AG09319 (cell line): ENCODE measurements around the gene ASIC2.

Experiments used
- DNase-seq: peaks from one replicate; pipeline ENCODE4 v3.0.0-alpha.2; 2010; ENCODE audit warnings: low read depth; ENCODE audit errors: extremely low read depth
- TF ChIP-seq, protein P1 (sequence below): IDR thresholded peaks from 2 replicates; pipeline ENCODE4 v1.5.1; 2011; ENCODE audit warnings: low read depth, mild to moderate bottlenecking, inconsistent platforms, low read length, moderate library complexity

Gene ASIC2

DNA sequence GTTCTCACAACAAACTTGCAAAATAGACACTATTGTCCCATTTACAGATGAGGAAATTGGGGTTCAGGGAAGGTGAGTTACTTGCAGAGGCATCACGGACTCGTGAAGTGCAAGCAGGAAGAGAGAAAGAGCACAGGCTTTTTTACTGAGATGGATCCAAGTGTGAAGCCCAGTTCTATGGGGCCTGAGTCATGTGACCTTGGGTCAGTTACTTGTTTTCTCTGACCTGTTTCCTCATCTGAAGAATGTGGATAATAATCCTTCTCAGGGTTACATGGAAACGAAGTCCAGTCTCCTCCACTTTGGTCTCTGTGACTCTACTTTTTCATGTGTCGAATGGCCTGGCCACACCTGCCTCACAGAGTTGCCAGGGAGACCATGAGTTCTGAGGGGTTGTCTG is 167.0 kb downstream of the ASIC2 start:
- no peak for DNase-seq
- TF ChIP-seq, protein P1, sequence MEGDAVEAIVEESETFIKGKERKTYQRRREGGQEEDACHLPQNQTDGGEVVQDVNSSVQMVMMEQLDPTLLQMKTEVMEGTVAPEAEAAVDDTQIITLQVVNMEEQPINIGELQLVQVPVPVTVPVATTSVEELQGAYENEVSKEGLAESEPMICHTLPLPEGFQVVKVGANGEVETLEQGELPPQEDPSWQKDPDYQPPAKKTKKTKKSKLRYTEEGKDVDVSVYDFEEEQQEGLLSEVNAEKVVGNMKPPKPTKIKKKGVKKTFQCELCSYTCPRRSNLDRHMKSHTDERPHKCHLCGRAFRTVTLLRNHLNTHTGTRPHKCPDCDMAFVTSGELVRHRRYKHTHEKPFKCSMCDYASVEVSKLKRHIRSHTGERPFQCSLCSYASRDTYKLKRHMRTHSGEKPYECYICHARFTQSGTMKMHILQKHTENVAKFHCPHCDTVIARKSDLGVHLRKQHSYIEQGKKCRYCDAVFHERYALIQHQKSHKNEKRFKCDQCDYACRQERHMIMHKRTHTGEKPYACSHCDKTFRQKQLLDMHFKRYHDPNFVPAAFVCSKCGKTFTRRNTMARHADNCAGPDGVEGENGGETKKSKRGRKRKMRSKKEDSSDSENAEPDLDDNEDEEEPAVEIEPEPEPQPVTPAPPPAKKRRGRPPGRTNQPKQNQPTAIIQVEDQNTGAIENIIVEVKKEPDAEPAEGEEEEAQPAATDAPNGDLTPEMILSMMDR, result no peak

DNA sequence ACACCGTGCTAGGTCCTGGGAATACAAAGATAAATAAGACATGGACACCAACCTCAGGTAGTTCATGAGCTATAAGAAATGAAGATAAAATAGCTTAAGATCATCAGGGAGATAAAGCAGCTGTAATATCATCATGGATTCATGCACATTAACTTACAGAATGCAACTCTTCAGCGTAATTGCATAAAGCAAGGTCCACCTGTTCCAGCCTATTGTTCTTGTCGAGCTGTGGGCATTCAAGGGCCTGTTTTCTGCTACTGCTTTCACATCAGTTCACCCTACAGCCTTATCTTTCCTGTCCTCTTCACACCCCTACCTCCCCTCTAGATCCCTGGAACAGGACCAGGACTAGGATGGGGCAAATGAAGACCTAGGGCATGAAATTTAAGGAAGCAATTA is 167.5 kb downstream of the ASIC2 start:
- TF ChIP-seq, protein P1, result no peak
- DNase-seq, result no peak

DNA sequence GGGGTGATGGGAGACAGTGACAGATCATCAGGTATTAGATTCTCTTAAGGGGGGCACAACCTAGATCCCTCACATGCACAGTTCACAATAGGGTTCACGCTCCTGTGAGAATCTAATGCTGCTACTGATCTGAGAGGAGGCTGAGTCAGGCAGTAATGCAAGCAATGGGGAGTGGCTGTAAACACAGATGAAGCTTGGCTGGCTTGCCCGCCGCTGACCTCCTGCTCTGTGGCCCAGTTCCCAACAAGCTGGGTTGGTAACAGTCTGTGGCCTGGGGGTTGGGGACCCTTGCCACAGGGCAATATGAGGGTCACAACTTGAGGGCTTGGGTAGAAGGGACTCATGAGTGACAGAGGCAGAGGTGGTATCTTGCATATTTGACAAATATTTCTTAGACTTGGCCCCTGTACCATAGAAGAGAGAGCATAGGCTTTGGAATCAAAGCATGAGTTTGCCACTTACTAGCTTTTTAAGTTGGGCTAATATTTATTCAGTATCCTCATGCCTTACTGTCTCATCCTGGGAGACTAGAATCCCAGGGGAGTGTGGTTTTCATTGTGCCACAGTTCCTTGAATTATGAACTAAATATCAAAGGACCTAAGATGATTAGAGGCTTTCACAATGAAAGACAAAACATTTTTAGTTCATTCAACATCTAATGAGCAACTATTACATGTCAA is 168.1 kb downstream of the ASIC2 start:
- DNase-seq, result no peak

DNA sequence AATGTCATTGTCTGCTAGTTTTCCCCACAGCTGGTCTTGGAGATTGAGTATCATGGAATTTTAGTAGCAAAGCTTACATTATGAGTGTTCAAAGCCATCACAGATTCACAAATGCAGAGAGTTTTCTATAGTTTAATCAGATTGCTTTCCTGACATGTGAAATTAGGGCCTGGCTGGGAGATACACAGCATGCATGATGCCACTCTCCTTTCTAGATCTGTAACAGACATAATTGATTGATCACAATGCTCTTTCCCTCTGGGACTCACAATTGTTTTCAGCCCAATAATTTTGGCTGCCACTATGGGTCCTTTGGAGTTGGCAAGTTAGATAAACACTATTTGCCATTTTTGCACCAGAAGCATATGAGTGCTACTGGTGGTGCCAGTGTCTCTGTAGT is 168.9 kb downstream of the ASIC2 start:
- TF ChIP-seq, protein P1, result no peak

More for the DNA sequence above, 168.1 kb downstream of the ASIC2 start:
- TF ChIP-seq, protein P1, result no peak

DNA sequence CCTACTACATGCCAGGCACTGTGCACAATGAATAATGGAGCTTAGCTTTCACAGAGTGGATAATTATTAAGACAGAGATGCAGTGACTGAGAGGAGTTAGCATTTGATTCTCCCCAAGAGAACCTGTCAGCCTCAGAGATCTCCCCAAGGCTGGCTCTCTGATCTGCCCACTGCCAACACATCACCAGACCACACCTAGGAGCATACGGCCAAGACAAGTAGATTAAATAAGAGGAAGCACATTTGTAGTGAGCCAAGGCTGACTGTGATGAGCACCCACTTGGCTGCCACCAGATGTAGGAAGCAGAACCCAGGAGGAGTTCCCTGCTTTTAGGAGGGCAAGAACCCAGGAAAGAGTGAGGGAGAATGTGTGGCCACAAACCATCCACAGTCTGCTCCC is 171.3 kb downstream of the ASIC2 start:
- TF ChIP-seq, protein P1, result no peak
- no peak for DNase-seq

More for the DNA sequence above, 168.9 kb downstream of the ASIC2 start:
- no peak for DNase-seq

DNA sequence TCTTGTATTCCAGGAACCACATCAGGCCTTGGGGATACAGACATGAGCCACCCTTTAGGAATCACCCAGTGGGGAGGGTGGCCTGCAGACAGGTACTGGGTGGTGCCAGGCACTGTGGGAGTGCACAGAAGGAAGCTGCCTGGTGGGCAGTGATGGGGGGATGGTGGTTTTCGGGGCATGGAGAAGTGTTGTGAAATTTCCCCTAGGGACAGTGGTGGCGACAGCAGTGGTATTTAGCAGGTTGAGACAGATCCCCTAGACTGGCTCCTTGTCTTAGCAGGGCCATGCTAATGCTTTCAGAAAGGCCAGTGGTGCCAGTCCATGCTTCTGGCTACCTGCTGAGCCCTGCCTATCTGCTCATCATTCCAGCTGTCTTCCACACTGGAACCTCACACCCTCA is 171.8 kb downstream of the ASIC2 start:
- no peak for DNase-seq
- TF ChIP-seq, protein P1, result no peak

DNA sequence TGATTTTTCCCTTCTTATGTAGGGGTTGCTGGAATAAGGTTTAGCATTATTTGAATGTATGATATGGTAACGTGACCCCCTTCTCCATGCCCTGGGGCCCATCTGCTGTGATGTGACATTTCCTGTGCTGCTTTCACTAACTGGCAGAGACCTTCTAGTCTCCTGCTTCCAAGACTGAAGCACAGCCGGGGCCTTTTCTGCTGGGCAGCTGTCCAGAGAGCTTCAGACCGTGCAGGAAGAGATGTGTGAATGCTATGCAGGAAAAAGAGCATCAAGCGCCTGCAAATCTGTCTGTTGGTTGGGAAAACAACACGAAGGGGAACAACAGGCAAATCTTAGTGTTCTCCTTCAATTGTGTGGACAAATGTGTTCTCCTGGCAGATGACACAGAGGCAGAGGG is 173.0 kb downstream of the ASIC2 start:
- no peak for DNase-seq
- TF ChIP-seq, protein P1, result no peak
